Measurements from ENCODE around the gene VPS41. TPM values are rescaled to one million over a fixed set of nuclear protein-coding genes. Genes with fewer than 3 reads are reported as not detected.
"Not testable (repeated sequence)": the region's sequence is repeated elsewhere in the genome, so short reads cannot be mapped to it uniquely, and the experiment has no call there.

The VPS41 gene
- polyA plus RNA-seq, 4 donors, result 66.5 to 87.7 (median 80.1) TPM

DNA sequence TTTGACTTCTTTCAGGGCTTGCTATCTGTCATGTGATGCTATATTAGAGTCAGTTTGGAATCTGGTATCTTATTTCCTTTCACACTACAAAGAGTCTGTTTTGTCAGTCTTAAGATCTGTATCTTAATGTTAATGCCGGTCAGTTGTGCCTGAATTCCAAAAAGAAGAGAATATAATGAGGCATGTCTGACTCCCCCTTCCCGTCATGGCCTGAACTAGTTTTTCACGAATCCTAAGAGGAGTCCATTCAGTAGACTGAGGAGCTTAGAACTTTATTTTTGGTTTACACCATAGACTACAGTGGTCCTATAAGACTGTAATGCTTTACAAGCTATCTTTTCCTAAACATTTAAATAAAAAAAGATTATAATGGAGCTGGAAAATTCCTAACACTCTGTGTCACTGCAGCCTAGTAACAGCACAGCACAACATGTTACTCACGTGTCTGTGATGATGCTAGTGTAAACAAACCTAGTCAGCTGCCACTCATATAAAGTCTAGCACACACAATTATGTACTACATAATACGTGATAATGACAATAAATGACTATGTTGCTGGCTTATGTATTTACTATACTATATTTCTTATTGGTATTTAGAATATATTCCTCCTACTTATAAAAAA, 50.6 kb downstream of the VPS41 start:
- no peak for DNase-seq (ENCODE audit: low read depth in 4 of 4, low spot score in 3 of 4)

DNA sequence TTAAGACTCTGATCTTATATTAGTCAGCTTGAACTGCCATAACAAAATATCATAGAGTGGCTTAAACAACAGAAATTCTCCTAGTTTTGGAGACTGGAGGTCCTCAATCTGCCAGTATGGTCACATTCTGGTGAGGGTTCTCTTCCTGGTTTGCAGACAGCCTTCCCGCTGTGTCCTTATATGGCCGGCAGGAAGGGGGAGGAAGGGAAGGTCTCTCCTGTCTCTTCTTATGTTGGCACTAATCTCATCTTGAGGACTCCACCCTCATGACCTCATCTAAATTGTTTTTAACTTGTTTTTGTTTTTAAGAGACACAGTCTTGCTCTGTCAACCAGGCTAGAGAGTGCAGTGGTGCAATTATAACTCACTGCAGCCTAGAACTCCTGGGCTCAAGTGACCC, 53.1 kb downstream of the VPS41 start:
- DNase-seq (ENCODE audit: low read depth in 4 of 4, low spot score in 3 of 4), result no peak

DNA sequence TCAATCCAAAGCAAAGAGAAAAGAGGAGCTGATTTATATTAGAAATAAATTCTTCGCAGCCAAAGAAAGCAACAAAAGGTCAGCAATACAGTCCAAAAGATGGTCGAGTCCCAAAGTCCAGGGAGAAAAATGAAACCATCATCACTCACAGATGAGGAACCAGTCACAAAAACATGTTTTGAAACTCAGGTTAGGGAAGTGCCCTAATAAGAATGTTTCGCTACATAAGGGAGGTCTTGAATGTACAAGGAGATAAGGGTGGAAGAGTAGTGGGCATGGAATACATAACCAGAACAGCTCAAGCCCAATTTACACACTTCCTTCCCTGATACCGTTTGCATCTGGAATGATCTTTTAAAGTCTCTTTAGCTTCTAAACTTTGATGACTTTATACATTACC, 53.6 kb downstream of the VPS41 start:
- no peak for DNase-seq (ENCODE audit: low read depth in 4 of 4, low spot score in 3 of 4)

DNA sequence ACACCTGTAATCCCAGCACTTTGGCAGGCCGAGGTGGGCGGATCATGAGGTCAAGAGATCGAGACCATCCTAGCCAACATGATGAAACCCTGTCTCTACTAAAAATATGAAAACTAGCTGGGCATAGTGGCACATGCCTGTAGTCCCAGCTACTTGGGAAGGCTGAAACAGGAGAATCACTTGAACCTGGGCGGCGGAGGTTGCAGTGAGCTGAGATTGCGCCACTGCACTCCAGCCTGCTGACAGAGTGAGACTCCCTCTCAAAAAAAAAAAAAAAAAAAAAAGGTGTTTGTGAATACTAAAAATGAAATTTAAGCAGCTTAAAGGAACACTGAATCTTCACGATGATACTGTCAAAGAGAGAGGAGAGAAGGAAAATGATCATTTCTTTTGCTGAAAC, 54.0 kb downstream of the VPS41 start:
- not testable (repeated sequence) for DNase-seq (ENCODE audit: low read depth in 4 of 4, low spot score in 3 of 4)

DNA sequence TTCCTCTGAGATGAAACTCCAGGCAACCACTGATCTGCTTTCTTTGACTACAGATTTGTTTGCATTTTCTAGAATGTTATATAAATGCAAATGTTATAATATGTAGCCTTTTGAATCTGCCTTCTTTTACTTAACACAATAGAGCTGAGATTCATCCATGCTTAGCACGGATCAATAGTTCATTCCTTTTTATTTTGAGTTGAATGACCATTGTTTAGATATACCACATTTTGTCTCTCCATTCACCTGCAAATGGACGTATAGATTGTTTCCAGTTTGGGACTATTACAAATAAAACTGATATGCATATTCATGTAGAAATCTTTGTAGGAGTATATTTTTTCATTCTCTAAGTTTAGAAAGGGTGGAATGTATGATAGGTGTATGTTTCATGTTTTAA, 57.7 kb downstream of the VPS41 start:
- DNase-seq (ENCODE audit: low read depth in 4 of 4, low spot score in 3 of 4), result no peak

DNA sequence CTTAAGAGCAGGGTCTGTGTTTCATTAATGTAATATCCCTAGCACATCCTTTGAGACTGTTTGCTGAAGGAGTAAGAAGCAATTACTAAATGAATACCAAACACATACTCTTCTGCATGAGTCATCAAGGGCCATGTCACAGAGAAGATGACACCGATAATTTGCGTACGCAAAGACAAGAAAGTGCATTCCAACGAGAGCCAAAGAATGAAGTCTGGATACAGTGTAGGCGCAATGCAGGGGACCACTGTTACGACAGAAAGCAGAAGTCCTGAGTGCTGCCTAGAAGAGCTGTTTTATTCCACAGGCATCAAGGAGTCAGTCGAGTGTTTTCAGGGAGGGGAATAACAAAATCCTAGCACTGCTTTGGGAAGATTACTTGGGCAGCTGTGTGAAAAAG, 62.7 kb downstream of the VPS41 start:
- DNase-seq (ENCODE audit: low read depth in 4 of 4, low spot score in 3 of 4), result no peak

DNA sequence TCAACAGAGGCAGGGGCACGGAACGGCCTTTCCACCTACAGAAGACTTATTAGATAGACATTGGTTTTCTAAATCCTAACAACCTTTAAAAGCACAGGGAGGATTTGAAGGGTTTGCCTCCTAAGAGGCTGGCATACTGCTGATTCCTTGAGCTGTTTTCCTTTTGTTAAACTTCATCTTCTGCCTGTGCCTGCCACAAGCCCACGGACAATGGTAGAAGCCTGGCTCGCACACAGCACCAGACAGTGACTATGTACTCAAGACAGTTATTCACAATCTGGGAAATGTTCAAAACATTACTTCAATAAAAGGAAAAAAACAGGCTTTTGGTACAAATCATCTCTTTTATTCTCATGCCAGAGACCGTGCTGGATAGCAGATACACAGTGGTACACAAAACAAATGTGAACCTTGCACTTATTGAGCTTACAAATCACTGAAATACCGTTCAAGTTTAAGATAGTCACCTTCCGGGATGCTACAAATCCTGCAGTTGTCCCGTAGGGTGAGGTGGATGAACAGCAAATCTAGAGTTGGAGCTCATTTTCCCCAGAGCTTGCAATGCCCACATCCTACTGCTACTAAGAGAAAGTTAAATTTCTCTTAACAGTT, 63.9 kb downstream of the VPS41 start:
- DNase-seq (ENCODE audit: low read depth in 4 of 4, low spot score in 3 of 4), result no peak

DNA sequence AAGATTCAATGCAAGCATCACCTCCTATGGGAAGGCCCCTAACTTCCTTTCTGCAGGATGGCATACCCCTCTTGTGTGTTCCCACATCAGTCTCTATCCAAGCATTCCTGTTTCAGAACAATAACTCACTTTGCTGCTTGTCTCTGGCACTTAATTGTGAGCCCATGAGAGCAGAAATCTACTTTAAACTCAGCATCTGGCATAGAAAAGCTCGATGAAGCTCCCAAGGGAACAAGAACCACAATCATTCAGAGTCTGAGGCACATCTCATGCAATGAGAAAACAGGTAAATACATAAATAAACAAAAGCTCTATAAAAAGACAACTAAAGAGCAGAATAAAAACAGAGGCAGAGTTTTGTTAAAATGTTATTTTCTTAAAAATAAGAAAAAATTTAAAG, 66.2 kb downstream of the VPS41 start:
- DNase-seq (ENCODE audit: low read depth in 4 of 4, low spot score in 3 of 4), result no peak

DNA sequence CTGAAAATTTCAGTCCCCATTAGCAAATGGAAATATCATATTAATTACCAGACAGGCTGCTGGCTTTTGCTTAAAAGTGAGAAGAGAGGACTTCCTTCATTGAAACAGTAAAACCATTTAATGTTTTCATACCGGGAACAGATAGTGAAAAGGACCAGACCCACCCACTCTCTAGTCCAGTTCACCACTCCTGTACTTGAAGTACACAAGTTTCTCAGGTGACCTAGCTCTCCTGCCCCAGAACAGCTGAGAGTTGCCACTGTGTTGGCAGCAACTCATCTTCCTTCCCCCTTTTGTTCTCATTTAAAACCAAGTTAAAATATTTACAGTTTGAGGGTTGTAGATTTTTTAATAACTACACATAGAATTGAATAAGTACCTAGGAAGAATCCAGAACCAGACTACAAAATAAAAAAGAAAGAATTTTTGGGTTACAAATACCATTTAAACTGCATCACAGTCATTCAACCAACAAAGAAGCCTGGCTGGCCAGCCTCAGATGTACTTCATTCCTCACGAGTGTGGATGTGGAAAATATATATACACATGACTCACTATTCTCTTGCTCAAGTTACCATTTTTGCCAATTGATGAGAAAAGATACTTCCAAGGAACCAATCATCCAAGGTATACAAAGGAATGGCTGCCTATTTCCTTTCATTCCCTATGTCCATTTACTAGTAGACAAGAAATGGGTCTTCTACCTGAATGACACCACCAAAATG, 68.1 kb downstream of the VPS41 start:
- no peak for DNase-seq (ENCODE audit: low read depth in 4 of 4, low spot score in 3 of 4)

DNA sequence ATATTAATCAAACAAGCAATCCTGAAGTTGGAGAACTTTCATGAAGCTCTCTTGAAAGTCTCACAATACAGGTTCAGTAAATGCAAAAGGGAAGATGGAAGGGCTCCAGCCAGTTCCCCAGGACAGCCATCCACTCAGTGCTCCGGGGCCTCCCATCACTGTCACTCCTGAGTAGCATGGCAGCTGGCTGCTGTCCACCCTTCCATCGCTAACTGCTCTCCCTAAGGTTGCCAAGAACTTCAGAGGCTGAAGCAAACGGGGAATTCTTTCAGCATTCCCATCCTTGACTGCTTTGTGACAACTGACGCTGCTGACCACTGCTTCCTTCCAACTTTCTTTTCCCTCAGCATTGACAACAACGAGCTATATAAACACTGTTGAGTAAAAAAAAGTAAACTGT, 69.1 kb downstream of the VPS41 start:
- DNase-seq (ENCODE audit: low read depth in 4 of 4, low spot score in 3 of 4), result no peak

DNA sequence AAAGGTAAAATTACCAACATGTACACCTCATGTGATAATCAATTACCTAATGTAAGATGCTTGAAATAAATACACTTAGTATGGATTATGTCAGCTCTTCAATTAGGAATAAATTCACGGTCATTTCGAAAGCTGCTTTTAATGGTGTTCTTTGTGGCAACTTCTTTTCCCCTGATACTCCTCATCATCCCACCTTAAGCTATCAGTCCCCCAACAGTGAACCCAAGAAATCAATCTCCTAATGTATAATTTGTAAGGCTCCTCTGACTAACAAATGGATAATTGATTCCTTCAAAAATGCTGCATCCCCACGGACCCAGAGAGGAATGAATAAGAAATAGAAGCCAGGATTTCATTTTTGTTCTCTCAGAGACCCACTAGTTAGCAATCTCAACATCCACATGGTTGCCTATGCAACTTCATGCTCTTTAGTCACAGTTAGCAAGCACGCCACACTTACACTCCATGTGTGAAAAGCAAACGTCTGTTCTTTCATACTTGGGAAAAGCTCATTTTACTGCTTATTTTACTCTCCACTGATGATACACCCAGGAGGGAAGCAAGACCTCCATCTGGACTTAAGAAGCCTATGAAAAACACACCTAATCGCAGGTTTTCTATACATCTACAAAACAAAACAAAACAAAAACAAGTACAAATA, 70.1 kb downstream of the VPS41 start:
- DNase-seq (ENCODE audit: low read depth in 4 of 4, low spot score in 3 of 4), result no peak

DNA sequence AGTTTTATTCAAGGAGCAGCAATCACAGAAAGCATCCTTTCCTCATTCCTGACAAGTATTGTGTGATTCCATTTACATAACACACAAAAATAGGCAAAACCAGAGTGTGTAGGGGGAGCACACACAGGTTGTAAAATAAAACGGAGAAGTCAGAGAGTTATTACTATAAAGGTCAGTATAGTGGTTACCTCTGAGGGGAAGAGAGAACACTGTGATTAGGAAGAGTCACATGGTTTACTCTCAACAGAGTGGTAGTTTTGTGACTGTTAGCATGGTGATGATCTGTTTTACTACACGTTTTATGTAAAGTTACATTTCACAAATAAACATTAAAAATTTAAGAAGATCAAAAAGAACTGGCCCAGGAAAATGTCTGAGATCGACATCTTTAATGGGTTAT, 74.6 kb downstream of the VPS41 start:
- DNase-seq (ENCODE audit: low read depth in 4 of 4, low spot score in 3 of 4), result no peak

DNA sequence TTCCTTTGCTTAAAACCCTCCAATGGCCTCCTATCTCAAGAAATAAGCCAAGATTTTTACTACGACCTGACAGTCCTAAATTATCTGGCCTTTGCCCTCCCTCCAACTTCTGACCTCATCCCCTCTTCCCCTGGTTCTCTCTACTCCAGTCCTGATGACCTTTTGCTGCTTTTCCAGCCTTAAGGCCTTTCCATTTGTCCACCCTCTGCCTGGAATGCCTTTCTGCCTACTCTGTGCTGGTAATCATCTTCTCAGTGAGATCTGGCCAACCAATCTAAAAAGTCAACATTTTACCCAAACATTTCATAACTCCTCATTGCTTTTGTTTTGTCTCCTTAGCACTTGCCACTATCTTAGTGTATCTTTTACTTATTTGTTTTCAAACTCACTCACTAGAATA, 75.7 kb downstream of the VPS41 start:
- DNase-seq (ENCODE audit: low read depth in 4 of 4, low spot score in 3 of 4), result no peak

DNA sequence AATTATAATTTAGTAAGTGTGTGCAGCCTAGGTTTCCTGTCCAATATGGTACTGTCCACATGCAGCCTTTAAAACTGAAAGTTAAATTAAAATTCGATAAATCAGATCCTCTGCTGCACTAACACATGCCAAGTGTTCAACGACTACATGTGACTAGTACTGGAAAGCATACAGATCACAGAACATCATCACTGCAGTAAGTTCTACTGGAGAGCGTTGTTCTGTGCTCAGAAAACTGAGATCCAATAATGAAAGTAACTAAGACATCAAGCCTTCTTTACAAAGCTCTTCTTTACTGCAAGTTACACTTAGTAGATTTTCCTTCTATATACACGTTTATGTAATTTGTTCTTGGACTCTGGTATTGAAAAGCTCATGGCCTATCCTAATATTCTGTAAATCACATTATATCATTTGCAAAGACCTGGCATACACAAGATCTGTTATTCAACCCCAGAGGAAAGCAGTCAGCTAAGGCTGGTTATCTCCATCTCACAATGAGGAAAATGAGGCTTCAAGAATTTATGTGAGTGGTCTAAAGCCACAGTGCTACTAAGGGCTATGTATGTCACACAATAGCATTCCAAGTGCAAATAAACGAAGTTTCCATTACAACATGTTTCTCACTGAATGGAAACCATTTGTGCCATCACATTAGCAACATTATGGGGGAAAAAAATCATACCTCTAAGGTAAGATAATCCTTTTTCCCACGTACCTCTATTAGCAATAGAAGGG, 77.6 kb downstream of the VPS41 start:
- no peak for DNase-seq (ENCODE audit: low read depth in 4 of 4, low spot score in 3 of 4)

DNA sequence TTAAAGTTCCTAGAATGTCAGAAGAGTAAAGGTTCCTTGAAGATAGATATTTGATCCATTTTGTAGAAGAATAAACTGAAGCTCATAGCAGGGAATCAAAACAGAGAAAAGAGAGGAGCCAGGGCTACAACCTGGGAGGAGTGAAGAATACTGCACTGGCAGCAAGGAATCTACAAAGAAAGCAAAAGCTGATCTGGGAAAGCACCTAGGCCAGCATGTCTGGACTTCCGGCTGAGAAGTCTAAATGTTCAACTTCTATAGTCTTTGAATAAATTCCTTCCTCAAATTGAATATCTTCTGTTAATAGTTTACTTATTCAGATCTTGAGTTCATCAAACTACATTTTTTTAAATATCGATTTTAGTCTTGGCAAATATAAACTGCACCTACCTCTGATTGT, 78.2 kb downstream of the VPS41 start:
- DNase-seq (ENCODE audit: low read depth in 4 of 4, low spot score in 3 of 4), result no peak

DNA sequence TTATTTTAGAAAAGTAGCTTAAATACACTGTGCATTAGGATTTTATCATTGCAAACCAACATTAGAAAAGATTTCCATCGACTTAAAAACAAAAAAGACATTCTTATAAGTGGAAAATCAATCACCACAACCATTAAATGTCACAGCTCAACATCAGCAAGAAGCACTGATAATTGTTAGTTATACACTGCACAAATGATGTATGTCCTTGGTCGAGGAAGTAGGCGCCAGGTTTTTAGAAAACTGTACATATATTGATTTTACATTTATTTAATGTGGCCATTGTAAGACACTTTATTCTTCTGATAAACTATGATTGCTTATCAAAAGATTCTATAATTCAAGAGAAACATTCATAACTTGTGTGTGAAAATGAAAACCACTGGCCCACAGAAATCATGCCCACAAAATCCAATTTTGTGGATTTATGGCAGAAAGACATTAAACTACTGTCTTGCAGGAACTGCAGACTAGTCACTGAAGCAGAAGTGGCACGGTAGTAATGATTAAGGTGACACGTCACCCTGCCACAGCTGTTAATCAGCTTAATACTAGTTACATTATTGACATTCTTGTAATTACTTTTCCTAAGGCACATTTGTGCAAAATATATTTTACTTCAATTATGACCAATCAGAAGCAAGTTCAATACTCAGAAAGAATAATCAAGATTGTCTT, 79.4 kb downstream of the VPS41 start:
- no peak for DNase-seq (ENCODE audit: low read depth in 4 of 4, low spot score in 3 of 4)

DNA sequence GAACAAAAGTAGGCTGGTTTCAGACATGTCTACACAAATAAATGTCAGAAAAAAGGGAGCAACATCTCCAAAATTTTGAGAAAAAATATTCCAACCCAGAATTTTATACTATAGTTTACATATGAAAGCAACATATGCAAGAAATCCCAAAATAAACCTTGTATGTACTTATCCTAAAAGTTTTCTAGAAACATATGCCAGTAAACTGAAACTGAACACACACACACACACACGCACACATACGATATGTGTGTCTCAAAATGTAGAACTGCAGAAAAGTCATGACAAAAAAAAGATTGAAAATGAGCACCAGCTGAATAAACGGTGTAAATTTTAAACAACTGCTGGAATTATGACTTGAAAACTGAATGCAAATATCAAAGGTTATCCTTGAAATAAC, 81.0 kb downstream of the VPS41 start:
- no peak for DNase-seq (ENCODE audit: low read depth in 4 of 4, low spot score in 3 of 4)

DNA sequence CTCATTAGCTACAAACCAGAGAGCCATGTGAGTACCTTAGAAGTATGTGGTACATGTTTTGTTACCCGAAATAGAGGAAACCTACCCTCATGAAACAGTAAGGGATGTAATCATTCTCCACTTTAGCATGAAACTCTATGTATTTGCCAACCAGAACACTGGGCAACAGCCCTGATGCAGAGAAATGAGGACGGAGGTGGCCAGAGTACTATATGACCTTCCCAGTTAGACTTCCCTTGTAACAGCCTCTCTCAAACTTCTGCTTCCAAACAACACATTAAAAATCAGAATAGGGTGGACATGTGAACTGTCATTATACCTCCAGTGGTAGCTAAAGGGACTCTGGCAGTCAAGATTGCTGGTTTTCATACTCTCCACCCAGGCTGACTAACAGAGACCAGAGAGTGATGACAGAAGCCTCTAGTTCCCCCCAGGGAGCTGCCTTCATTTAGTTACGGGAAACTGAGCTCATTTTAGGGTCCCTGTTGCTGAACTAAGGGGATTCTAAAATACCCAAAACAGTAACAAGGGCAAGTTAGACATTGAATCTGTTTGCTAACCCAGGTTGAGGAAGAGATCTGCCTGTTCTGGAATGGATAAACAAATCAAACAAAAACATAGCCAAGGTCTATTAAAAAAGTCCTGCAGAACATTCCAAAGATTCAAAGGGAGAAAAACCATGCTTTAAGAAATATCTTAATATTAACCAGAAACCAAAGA, 83.1 kb downstream of the VPS41 start:
- DNase-seq (ENCODE audit: low read depth in 4 of 4, low spot score in 3 of 4), result no peak

DNA sequence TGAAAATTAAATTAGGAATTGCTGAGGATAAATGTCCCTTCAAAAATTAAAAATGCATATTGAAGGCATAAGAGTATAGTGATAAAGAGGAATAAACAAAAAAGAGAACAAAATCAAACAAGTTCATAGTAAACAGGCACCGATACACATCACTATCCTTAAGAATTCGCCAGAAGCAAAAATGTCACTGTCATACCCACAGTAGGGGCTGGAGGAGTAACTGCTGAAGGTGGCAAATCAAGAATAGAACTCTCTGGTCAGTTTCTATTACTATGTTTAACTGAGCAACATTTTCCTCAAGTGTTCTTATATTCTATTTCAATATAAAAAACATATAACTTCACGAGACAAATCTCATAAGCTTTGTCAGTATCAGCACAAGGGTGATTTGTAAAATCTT, 84.0 kb downstream of the VPS41 start:
- DNase-seq (ENCODE audit: low read depth in 4 of 4, low spot score in 3 of 4), result no peak

DNA sequence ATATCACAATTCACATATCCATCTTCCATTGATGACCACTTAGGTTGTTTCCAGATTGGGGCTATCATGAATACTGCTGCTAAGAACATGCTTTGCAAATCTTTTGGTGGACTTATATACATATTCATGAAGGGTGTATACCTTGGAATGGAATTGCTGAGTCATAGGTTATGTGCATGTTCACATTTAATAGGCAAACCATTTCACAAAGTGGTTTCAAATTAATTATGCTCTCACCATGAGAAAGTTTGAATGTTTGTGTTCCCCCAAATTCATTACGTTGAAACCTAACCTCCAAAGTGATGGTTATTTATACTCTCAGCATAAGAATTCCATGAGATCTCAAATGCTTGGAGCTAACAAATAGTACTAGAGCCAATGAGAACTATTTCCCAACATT, 86.4 kb downstream of the VPS41 start:
- DNase-seq (ENCODE audit: low read depth in 4 of 4, low spot score in 3 of 4), result no peak

Measured in left renal pelvis (tissue), 4 donors.